NOMO-1 treated with DMSO at 0.1 percent for 48 hours (cell line): ENCODE data around the gene PREP.
"Not testable (repeated sequence)": the region's sequence is repeated elsewhere in the genome, so short reads cannot be mapped to it uniquely, and the experiment has no call there.

Experiments used
- DNase-seq: peaks from one replicate; lab custom pipeline; 2025; ENCODE audit not compliant: unreplicated experiment; lab: John Stamatoyannopoulos, UW

The PREP gene

GRCh38 chr6:105345506-105345905 is 57.4 kb downstream of the PREP start:
- no peak for DNase-seq

GRCh38 chr6:105344881-105345370 is 58.0 kb downstream of the PREP start:
- no peak for DNase-seq

GRCh38 chr6:105338350-105338983 is 64.4 kb downstream of the PREP start:
- not testable (repeated sequence) for DNase-seq

DNA sequence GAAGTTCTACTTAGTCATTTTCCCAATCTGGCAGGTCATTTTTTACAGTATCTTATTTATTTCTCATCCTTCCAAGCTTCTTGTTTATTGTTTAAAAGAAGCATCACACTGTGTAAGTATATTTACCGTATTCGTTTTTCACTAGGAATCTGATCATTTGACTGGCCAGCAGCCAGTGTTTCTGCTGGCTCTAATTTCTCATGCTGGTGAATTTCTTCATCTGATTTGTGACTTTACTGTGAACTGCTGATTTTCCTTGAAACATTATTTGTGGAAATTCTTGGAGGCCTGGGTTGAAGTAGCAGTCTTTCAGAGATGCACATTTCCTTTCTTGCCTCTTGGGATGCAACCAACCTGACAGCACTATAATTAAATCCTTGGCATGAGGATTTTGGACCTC is 65.9 kb downstream of the PREP start:
- DNase-seq, result no peak

DNA sequence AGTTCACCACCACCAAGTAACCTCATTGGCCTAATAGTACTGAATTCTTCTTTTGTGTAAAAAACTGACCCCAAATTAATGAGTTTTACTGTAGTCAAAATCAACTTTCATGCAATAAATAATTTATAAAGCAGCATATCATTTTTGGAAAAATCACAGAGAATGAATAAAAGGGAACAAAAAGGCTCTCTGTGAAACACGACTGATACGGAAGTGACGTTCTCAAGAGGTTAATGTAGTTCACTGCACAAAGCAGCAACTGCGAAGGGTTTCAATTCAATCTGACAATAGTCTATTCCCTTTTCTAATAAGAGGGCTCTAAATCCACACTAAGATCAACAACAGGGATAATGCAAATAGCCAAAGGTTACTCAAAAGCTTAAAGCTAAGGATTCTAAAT is 70.3 kb downstream of the PREP start:
- DNase-seq, result no peak

- no peak for DNase-seq
Observed at GRCh38 chr6:105331927-105332326, 71.0 kb downstream of the PREP start.

- DNase-seq, result no peak
Observed at GRCh38 chr6:105330913-105331312, 72.0 kb downstream of the PREP start.

GRCh38 chr6:105330364-105330763 is 72.5 kb downstream of the PREP start:
- no peak for DNase-seq

DNA sequence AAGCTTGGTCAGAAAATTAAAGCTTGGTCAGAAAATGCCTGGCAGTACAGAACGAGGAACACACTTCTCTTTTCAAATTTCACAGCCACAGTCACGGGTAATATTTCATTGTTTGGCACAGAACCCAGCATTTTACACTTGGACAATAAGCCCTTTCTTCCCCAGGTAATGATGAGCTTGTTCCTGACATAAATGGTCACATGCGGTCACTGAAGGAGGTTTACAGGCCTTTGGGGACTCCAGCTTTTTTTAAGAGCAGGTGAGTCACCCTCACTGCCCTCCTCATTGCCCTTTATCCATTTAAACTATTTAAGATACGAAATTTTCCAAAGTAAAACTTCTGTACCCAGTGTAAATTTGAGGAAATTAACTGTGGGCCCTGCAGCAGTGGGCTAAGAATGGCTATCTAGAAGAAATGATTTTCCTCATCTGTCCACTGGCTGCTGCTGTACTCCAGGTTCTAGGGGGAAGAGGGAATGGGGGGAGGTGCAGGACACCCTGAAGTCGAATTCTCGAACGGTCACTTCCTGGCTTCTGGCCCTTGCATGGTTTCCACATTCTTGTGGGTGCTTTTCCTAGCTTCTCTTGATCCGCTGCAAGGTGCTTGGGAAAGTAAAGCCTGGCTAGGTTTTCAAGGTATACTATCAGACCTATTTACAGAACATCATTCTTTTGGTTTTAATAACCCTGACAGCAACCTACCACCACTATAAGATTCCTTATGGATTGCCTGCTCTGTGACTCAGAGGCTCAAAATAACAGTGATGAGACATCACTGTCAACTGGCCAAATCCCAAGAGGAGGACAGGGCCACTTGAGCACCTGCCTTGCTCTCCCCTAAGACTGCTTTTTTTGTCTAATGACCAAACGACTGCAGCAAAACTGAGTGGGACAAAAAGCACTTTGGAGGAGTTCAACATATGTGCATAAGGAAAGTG is 75.8 kb downstream of the PREP start:
- no peak for DNase-seq

DNA sequence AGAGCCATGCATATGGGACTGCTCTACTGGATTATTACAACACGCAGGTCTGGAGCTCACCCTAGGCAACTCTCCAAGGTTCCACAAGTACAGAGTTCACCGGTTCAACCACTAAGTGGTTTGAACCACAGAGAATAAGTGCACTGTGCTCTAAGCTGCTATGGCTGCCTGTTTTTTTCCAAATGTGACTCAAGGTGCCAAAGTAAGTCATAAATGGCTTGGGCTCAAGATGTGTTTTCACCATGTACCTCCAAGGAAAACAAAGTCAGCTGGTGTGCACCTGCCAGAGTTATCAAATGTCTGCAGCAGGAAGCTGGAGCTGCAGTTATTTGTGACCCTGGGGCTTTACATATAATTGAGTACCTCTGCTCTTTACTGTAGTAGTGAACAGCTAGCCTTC is 76.7 kb downstream of the PREP start:
- DNase-seq, result no peak

- DNase-seq, result no peak
Observed at GRCh38 chr6:105324386-105324950, 78.4 kb downstream of the PREP start.

DNA sequence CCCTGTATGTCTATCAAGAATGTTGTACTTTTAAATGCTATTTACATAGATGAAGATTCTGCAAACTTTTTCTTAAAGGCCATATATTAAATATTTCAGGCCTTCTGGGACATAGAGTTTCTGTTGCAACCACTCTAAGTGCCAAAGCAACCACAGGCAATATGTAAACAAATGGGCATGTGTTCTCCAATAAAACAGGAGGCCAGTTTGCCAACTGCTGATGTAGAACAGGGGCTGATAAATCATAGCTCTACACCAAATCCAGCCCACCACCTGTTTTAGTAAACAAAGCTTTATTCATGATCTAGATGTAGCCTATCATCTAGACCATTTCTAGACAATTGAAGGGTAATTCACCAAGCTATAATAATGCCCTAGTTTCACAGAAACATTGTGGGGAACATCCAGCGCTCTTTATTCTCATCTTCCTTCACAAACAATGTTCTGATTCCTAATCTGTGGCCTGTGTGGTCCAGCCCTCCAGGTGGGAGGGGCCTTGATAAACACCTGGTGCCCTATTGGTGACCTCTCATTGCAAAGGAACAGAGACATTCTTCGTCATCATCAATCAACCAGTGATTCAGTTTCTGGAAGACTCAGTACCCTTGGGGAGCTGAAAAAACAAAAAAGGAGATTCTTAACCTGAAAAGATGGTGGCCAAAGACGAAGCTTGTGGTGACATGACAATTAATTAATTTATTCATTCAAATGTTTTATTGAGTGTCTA is 80.2 kb downstream of the PREP start:
- DNase-seq, result no peak

DNA sequence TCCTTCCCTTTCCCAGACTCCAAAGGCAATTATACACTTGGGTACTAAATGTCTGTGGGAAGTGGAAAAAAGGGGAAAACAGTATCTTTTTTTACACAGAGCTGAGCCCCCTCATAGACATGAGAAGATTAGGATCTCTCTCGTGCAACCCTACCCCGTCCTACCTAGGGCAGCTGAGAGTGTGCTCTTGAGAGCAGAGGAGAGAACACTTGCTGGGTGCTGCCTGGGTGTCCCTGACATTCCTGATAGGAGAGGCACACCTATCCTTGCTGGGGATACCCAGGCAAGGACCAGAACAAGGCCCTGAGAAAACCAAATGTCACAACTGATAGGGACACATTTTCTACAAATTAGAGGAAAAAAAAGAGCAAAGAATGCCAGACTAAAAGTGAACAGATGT is 81.2 kb downstream of the PREP start:
- DNase-seq, result no peak

DNA sequence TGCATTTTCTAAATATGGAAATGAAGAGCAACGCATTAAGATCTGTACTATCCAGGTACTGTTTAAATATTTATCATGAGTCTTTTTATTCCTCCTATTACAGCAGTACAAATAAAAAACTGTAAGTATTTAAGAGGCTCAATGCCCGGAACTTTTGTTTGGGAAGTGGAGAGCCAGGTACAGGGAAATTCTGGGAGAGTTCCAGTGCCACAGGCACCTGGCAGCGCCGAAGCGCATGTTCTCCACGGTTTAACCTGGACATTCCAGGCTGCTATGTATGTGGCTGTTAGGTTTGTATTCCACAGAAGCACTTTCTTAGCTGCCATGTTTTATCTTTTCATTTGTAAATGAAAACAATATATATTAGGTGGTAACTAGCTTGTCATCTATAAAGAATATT is 81.7 kb downstream of the PREP start:
- DNase-seq, result no peak

DNA sequence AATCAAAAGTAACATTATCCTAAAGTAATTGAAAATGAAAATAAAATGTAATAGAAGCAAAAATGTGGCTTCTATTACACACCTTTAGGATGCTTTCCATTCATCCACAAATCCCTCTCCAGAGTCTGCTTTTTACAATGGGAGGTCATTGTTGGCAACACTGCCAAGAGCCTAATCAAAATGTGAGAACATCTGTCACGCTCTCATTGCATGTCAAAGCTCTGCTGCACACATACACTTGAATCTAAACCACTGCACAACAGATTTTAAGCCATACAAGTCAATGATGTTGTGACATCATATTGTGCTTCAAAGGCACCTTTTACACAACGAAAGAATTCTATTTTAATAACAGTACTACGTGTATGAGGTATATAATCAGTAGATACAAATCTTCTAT is 82.1 kb downstream of the PREP start:
- DNase-seq, result no peak

DNA sequence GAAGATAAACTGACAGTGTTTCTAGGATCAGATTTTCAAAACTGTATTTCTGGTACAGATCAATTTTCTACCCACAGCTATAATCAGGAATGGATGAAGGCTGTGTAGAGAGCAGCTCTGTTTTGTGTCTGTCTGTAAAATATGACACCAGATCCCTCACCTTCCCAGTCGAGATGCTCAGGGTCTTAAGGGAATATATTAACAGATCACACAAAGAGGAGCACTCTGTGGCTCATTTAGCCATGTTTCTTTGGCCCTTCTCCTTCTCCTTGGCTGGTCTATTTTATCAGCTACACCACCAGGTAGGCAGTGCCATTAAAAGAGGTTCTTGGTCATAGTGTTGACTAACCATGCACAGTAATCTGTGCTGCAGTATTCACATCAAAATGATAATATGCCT is 82.6 kb downstream of the PREP start:
- no peak for DNase-seq

DNA sequence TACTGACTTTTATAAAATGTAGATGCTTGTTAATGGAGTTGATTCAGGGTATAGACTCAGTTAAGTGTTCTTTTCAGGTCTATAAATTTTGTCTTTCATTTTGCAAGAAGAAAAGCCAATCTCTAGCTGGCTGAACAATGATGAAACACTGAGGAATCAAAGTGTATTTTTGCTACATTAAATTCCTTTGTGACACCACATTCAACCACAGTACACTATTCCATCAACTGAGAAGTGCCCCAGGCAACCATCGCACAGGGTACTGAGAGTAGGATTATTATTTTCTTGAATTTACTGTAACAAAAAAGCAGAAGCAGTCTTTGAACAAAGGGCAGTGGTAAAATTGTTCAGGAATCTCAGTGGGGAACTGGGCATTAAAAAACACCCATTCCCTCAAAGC is 83.6 kb downstream of the PREP start:
- no peak for DNase-seq

GRCh38 chr6:105318660-105319059 is 84.2 kb downstream of the PREP start:
- no peak for DNase-seq

GRCh38 chr6:105317607-105318533 is 85.0 kb downstream of the PREP start:
- DNase-seq, result no peak

GRCh38 chr6:105313211-105313610 is 89.7 kb downstream of the PREP start:
- DNase-seq, result no peak
